Epithelial cell of esophagus (primary cell): ENCODE results near the gene SLC35F5.
A peak's percentile ranks its signal among the peaks of the same experiment; 100 is the strongest.
"Not testable (repeated sequence)": the region's sequence is repeated elsewhere in the genome, so short reads cannot be mapped to it uniquely, and the experiment has no call there.

ENCODE experiments used
- DNase-seq: peaks from one replicate; pipeline ENCODE4 v3.0.0; 2010; ENCODE audit warnings: low read depth
- H3K4me3 ChIP-seq: 2 replicates; pipeline ENCODE4 v1.5.1; 2011; ENCODE audit warnings: mild to moderate bottlenecking, low read length, control low read depth
- TF ChIP-seq, protein P1 (sequence below): IDR thresholded peaks from 2 replicates; pipeline ENCODE4 v1.5.1; 2011; ENCODE audit warnings: low read depth, mild to moderate bottlenecking, low read length, control low read depth, inconsistent platforms; ENCODE audit not compliant: insufficient read depth; ENCODE audit errors: missing control alignments

The SLC35F5 gene

DNA sequence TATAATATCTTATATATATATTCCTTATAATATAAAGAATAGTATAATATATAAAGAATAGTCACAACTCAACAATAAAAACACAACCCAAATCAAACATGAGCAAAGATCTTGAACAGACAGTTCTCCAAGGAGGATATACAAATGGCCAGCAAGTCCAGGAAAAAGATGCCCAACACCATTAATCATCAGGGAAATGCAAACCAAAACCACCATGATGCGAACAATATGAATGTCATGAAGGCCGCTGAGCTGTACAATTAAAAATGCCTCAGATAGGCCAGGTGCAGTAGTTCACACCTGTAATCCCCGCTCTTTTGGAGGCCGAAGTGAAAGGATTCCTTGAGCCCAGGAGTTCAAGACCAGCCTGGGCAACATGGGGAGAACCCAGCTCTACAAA, 58.9 kb downstream of the SLC35F5 start:
- TF ChIP-seq, protein P1, sequence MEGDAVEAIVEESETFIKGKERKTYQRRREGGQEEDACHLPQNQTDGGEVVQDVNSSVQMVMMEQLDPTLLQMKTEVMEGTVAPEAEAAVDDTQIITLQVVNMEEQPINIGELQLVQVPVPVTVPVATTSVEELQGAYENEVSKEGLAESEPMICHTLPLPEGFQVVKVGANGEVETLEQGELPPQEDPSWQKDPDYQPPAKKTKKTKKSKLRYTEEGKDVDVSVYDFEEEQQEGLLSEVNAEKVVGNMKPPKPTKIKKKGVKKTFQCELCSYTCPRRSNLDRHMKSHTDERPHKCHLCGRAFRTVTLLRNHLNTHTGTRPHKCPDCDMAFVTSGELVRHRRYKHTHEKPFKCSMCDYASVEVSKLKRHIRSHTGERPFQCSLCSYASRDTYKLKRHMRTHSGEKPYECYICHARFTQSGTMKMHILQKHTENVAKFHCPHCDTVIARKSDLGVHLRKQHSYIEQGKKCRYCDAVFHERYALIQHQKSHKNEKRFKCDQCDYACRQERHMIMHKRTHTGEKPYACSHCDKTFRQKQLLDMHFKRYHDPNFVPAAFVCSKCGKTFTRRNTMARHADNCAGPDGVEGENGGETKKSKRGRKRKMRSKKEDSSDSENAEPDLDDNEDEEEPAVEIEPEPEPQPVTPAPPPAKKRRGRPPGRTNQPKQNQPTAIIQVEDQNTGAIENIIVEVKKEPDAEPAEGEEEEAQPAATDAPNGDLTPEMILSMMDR, result no peak
- no peak overlapping the region for H3K4me3 ChIP-seq
- DNase-seq, result peak; percentile 42

DNA sequence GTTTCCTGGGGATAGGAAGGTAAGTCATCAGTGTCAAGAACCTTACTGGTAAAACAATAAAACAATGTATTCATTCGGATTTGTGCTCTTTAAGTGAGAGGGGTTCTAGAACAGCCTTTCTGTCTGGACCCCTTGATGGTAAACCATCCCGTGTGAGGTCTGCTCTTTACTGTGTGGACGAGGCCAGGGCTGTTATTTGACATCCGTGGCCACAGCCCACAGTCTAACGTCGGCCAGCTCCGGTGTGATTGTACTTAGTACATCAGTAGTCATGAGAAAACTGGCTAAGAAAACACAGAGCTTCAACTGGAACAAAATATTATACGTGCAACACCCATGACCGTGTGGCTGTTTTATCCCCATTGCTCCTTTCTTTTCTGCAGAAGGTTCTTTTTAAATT, 62.0 kb downstream of the SLC35F5 start:
- TF ChIP-seq, protein P1, result no peak
- no peak overlapping the region for H3K4me3 ChIP-seq
- no peak for DNase-seq

DNA sequence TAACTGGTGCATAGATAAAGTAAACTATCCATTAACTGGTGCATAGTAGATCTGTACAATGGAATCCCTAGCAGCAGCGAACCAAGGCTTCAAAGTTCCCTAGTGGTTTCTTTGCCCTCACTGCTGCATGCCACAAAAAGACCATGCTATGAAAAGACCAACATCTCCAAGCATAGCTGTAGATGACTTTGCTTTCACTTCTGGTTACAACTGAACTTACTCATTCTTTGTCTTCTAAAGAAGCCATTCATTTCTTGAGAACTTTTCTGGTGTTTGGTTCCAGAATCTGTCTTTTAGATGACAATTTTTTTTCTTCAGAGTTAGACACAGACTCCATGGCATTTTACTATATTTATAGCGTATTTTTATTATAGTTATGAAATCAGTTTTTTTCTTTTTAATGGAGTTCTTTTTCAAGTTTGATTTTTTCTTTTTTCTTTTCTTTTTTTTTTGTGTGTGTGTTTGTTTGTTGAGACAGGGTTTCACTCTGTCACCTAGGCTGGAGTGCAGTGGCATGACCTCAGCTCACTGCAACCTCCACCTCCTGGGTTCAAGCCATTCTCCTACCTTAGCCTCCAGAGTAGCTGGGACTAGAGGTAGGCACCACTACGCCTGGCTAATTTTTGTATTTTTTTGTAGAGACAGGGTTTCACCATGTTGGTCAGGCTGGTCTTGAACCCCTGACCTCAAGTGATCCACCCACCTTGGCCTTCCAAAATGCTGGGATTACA, 63.6 kb downstream of the SLC35F5 start:
- H3K4me3 ChIP-seq, result no peak overlapping the region
- TF ChIP-seq, protein P1, result no peak
- DNase-seq, result no peak

DNA sequence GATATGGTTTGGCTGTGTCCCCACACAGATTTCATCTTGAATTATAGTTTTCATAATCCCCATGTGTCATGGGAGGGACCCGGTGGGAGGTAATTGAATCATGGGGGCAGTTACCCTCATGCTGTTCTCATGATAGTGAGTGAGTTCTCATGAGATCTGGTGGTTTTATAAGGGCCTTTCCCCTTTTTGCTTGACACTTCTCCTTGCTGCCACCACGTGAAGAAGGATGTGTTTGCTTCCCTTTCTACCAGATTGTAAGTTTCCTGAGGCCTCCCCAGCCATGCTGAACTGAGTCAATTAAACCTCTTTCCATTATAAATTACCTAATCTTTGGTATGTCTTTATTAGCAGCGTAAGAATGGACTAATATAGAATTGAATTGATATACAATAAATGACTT, 65.6 kb downstream of the SLC35F5 start:
- DNase-seq, H3K4me3 ChIP-seq: not testable (repeated sequence)

DNA sequence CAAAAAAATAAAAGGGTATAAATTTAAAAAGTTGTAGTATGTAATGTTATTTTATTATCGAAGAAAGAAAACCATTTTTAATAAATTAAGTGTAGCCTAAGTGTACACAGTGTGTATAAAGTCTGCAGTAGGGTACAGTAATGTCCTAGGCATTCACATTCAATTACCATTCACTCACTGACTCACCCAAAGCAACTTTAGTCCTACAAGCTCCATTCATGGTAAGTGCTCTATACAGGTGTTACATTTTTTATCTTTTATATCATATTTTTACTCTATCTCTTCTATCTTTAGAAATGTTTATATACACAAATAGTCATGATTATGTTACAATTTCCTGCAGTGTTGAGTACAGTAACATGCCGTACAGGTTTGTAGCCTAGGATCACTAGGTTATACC, 69.9 kb downstream of the SLC35F5 start:
- H3K4me3 ChIP-seq, result no peak overlapping the region
- TF ChIP-seq, protein P1, result no peak
- DNase-seq, result peak; percentile 67

DNA sequence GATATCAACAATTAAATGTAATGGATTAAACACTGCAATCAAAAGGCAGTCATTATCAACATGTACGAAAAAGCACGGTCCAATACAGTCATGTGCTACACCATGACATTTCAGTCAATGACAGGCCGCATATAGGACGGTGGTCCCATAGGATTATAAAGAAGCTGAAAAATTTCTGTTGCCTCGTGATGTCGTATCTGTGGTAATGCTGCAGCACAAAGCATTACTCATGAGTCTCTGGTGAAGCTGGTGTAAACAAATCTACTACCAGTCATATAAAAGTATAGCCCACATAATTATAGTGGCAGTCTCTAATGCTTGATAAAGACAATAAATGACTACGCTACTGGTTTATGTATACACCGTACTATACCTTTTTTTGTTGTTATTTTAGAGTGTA, 71.0 kb downstream of the SLC35F5 start:
- H3K4me3 ChIP-seq, result no peak overlapping the region
- DNase-seq, result no peak

DNA sequence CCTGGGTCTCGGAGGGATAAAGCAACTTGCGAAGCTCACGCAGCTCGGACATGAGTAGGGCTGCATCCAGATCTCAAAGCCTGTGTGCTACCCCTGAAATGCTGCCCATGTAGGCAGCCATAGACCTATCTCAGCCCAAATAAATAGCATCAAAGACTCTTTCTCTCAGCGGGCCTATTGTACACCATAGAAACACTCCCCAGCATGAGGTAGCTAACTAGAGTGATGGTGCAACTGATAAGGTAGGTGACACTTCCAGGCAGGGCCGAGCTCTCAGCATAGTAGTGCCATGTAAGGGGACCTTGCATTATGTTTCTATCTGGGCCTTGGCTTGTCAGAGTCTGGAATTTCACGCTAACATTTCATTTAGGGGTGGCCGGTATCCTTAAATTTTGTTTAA, 77.0 kb downstream of the SLC35F5 start:
- no peak overlapping the region for H3K4me3 ChIP-seq
- TF ChIP-seq, protein P1, result no peak
- no peak for DNase-seq

More for the DNA sequence above, 71.0 kb downstream of the SLC35F5 start:
- TF ChIP-seq, protein P1, result no peak
